ENCODE data around the gene FAM98B.

The FAM98B gene

GRCh38 chr15:38508647-38509046, 54.7 kb downstream of the FAM98B start:
- DNase-seq (ENCODE audit: low spot score): no peak

- DNase-seq (ENCODE audit: low spot score): no peak
These were observed 55.2 kb downstream of the FAM98B start for GRCh38 chr15:38509152-38509551.

- DNase-seq (ENCODE audit: low spot score): no peak
These were observed 59.0 kb downstream of the FAM98B start for GRCh38 chr15:38512901-38513300.

GRCh38 chr15:38514601-38515000, 60.7 kb downstream of the FAM98B start:
- no peak for DNase-seq (ENCODE audit: low spot score)

GRCh38 chr15:38516626-38517025, 62.7 kb downstream of the FAM98B start:
- DNase-seq (ENCODE audit: low spot score): no peak

- DNase-seq (ENCODE audit: low spot score): no peak
These were observed 63.5 kb downstream of the FAM98B start for GRCh38 chr15:38517312-38517975.

GRCh38 chr15:38518084-38518483, 64.2 kb downstream of the FAM98B start:
- DNase-seq (ENCODE audit: low spot score): no peak

- no peak for DNase-seq (ENCODE audit: low spot score)
These were observed 66.1 kb downstream of the FAM98B start for GRCh38 chr15:38520035-38520434.

- DNase-seq (ENCODE audit: low spot score): peak; percentile 9
These were observed 67.4 kb downstream of the FAM98B start for GRCh38 chr15:38521316-38521715.

- no peak for DNase-seq (ENCODE audit: low spot score)
These were observed 69.0 kb downstream of the FAM98B start for GRCh38 chr15:38522922-38523321.

GRCh38 chr15:38524156-38524555, 70.2 kb downstream of the FAM98B start:
- no peak for DNase-seq (ENCODE audit: low spot score)

GRCh38 chr15:38525489-38525888, 71.6 kb downstream of the FAM98B start:
- DNase-seq (ENCODE audit: low spot score): no peak

- DNase-seq (ENCODE audit: low spot score): no peak
These were observed 72.2 kb downstream of the FAM98B start for GRCh38 chr15:38526158-38526557.

- no peak for DNase-seq (ENCODE audit: low spot score)
These were observed 74.4 kb downstream of the FAM98B start for GRCh38 chr15:38528294-38528693.

GRCh38 chr15:38530113-38530512, 76.2 kb downstream of the FAM98B start:
- DNase-seq (ENCODE audit: low spot score): no peak

- DNase-seq (ENCODE audit: low spot score): peak; percentile 7
These were observed 77.6 kb downstream of the FAM98B start for GRCh38 chr15:38531509-38531908.

GRCh38 chr15:38532728-38533127, 78.8 kb downstream of the FAM98B start:
- no peak for DNase-seq (ENCODE audit: low spot score)

- DNase-seq (ENCODE audit: low spot score): no peak
These were observed 79.5 kb downstream of the FAM98B start for GRCh38 chr15:38533416-38533915.

GRCh38 chr15:38533926-38534325, 80.0 kb downstream of the FAM98B start:
- no peak for DNase-seq (ENCODE audit: low spot score)

- DNase-seq (ENCODE audit: low spot score): no peak
These were observed 80.8 kb downstream of the FAM98B start for GRCh38 chr15:38534691-38535090.

GRCh38 chr15:38535491-38536200, 81.7 kb downstream of the FAM98B start:
- DNase-seq (ENCODE audit: low spot score): no peak

GRCh38 chr15:38536201-38536676, 82.3 kb downstream of the FAM98B start:
- DNase-seq (ENCODE audit: low spot score): no peak

All from RKO (cell line).